Ureter (tissue), 1 donor: ENCODE measurements around the gene KIF1A. TPM values are rescaled to one million over a fixed set of nuclear protein-coding genes. Genes with fewer than 3 reads are reported as not detected.
"Not testable (repeated sequence)": the region's sequence is repeated elsewhere in the genome, so short reads cannot be mapped to it uniquely, and the experiment has no call there.

Source experiments
- DNase-seq: peaks from one replicate; pipeline ENCODE4 v3.0.0-alpha.2; 2020; ENCODE audit warnings: low spot score
- total RNA-seq: library from RNA; stranded (reverse); gene quantifications from one replicate; pipeline ENCODE4 v1.2.4, GENCODE V29; 2023
- donor health status: DM: yes; HTN: yes; CAD: no.

Gene KIF1A
- total RNA-seq, 1 donor from 2014 or later, result 1.2 TPM

- no peak for DNase-seq
Measured at GRCh38 chr2:240848900-240849680, 29.1 kb upstream of the KIF1A start.

- DNase-seq, result no peak
Measured at GRCh38 chr2:240847817-240848216, 27.8 kb upstream of the KIF1A start.

GRCh38 chr2:240846873-240847595, 27.0 kb upstream of the KIF1A start:
- no peak for DNase-seq

DNA sequence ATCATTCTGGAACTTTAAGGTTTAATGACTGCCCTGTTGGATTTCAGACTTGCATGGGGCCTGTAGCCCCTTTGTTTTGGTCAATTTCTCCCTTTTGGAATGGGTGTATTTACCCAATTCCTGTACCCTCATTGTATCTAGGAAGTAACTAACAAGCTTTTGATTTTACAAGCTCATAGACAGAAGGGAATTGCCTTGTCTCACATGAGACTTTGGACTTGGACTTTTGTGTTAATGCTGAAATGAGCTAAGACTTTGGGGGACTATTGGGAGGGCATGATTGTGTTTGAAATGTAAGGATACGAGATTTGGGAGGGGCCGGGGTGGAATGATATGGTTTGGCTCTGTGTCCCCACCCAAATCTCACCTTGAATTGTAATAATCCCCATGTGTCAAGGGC, 26.3 kb upstream of the KIF1A start:
- DNase-seq, result not testable (repeated sequence)

- DNase-seq, result peak; percentile 60
Measured at GRCh38 chr2:240840435-240841060, 20.5 kb upstream of the KIF1A start.

GRCh38 chr2:240839152-240840143, 19.4 kb upstream of the KIF1A start:
- peak; percentile 41 for DNase-seq

DNA sequence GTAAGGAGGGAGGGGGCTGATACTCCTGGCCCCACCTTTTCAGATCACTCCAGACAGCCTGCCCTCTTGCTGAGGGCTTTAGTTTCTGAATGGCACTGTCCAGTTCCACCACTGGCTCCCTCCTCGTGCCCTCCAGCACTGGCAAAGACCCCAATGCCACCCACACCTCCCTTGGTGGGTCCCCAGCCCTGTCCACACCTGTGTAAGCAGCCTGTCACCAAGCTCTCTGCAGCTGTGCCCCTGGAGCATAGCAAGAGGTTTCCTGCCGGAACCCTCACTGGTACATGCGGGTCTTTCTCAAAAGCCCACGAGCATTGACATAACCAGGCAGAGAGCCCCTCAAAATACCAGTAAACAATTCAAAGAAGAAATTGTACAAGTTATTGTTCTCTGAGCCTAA, 17.6 kb upstream of the KIF1A start:
- no peak for DNase-seq

- no peak for DNase-seq
Measured at GRCh38 chr2:240836781-240837467, 16.9 kb upstream of the KIF1A start.

- no peak for DNase-seq
Measured at GRCh38 chr2:240835528-240835927, 15.5 kb upstream of the KIF1A start.

DNA sequence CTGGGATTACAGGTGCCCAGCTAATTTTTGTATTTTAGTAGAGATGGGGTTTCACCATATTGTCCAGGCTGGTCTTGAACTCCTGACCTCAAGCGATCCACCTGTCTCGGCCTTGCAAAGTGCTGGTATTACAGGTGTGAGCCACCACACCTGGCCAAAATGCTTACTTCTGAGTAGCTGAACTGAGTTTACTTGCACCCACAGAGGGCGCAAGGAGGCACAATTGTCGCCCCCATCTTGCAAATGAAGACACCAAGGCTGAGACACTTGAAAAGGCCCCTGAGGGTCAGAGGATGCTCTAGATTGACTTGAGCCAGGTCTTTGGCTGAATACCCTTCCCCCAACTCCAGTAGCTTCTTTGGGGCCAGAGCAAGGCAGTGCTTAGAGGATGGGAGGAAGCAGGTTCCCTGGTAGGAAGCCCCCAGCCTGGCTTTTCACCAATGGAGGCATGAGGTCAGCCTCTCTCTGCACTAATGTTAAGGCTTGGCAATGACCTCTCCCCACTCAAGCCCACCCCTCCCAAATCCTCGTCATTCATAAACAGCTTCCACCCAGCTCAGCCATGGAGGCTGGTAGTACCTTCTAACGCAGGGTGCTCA, 14.5 kb upstream of the KIF1A start:
- DNase-seq, result no peak

- DNase-seq, result no peak
Measured at GRCh38 chr2:240833724-240834285, 13.8 kb upstream of the KIF1A start.

DNA sequence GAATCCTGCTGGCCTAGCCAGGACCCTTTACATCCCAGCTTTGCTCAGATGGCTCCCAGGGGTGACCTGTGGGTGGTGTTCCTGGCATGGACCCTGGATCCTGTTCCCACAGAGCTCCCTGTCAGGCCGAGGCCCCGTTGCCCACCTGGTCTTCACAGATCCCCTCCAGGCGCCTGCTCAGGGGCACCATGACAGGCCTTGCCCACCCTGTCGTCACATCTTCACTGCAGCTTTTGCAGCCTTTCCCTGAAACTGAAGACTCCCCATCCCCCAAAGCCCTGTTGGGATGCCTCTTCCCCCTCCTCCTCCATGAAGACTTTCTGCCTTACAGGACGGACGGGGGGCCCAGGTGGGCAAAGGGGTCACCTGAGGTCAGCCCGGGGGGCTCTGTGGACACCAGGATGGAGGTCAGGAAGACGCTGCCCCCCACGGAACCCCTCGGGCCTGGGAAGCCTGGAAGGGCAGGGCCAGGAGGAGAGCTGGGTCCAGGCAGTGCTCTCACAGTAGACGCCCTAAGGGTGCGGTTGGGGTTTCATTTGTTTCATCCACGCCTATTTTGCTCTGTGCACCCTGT, 13.0 kb upstream of the KIF1A start:
- no peak for DNase-seq

GRCh38 chr2:240832205-240832727, 12.2 kb upstream of the KIF1A start:
- peak; percentile 95 for DNase-seq

GRCh38 chr2:240831594-240832204, 11.7 kb upstream of the KIF1A start:
- DNase-seq, result no peak

DNA sequence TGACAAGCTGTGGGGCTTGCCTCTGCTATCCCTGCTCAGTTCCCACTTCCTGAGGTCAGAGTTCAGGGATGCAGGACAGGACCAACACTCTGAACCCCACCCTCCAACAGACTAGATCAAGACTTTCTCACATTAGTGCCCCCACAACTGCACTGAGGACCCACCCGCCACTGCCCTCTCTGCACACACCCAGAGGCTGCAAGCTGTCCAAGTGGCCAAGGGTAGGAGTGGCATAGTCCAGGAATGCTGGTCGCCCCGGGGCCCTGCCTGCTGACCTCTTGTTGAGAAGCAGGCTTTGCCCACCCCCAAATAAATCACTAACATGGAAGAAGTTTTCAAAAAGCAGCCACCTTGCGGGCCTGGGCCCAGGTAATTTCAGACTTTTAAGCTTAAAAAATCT, 5.5 kb upstream of the KIF1A start:
- no peak for DNase-seq

- no peak for DNase-seq
Measured at GRCh38 chr2:240823449-240824336, 3.7 kb upstream of the KIF1A start.

GRCh38 chr2:240822280-240822847, 2.3 kb upstream of the KIF1A start:
- DNase-seq, result no peak

- DNase-seq, result no peak
Measured at GRCh38 chr2:240821429-240821778, 1.4 kb upstream of the KIF1A start.
